Glutamatergic neuron (in vitro differentiated cells): ENCODE results near the gene BCKDK. TPM values are rescaled to one million over a fixed set of nuclear protein-coding genes. Genes with fewer than 3 reads are reported as not detected.

Experiments
- DNase-seq: peaks from one replicate; pipeline ENCODE4 v3.0.0; 2022
- H3K27ac Mint-ChIP-seq: one replicate; pipeline ENCODE4 v1.8.0; 2020; ENCODE audit warnings: mild to moderate bottlenecking, mixed read lengths, inconsistent platforms; ENCODE audit not compliant: unreplicated experiment
- H3K27me3 Mint-ChIP-seq: one replicate; pipeline ENCODE4 v1.8.0; 2020; ENCODE audit warnings: mild to moderate bottlenecking, moderate library complexity, mixed read lengths, inconsistent platforms; ENCODE audit not compliant: unreplicated experiment
- H3K36me3 Mint-ChIP-seq: one replicate; pipeline ENCODE4 v1.8.0; 2020; ENCODE audit warnings: mild to moderate bottlenecking, mixed read lengths, inconsistent platforms; ENCODE audit not compliant: unreplicated experiment
- H3K4me1 Mint-ChIP-seq: one replicate; pipeline ENCODE4 v1.8.0; 2020; ENCODE audit warnings: mild to moderate bottlenecking, low read depth, mixed read lengths, inconsistent platforms; ENCODE audit not compliant: unreplicated experiment
- H3K4me3 Mint-ChIP-seq: one replicate; pipeline ENCODE4 v1.8.0; 2020; ENCODE audit warnings: mild to moderate bottlenecking, mixed read lengths, inconsistent platforms; ENCODE audit not compliant: unreplicated experiment
- H3K9me3 Mint-ChIP-seq: one replicate; pipeline ENCODE4 v1.8.0; 2020; ENCODE audit warnings: mild to moderate bottlenecking, moderate library complexity, mixed read lengths, inconsistent platforms; ENCODE audit not compliant: unreplicated experiment
- CTCF ChIP-seq: fragments of 200-600 bp; sonication (generic); IDR thresholded peaks from one replicate; pipeline ENCODE4 v1.5.0; 2021; ENCODE audit not compliant: partially characterized antibody, unreplicated experiment
- total RNA-seq: library from RNA; stranded (reverse); fragmentation: NEBNext Ultra II Directional; extraction: Animal tissue kit (Norgen Biotek cat#: 25700); gene quantifications from one replicate; pipeline ENCODE4 v1.2.1, GENCODE V29; 2021; ENCODE audit not compliant: unreplicated experiment

The BCKDK gene
- total RNA-seq, 1 donor from 2014 or later = 62.4 TPM

- H3K4me3 Mint-ChIP-seq = no peak overlapping the region
- peaks cover 12% of the 10 kb centered on the region for H3K4me1 Mint-ChIP-seq
- peaks cover 12% of the 10 kb centered on the region for H3K9me3 Mint-ChIP-seq
- peaks cover 7% of the 10 kb centered on the region for H3K27me3 Mint-ChIP-seq
- no peak for DNase-seq
- H3K27ac Mint-ChIP-seq = no peak overlapping the region
- no peak for TF ChIP-seq CTCF
- no peaks in the 10 kb centered on the region for H3K36me3 Mint-ChIP-seq
Measured at GRCh38 chr16:31083081-31083480, 25.1 kb upstream of the BCKDK start.

GRCh38 chr16:31083556-31083955 is 24.6 kb upstream of the BCKDK start:
- TF ChIP-seq CTCF = no peak
- Mint-ChIP-seq H3K4me3 (no peak overlapping the region), H3K36me3 (no peaks in the 10 kb centered on the region), H3K9me3 (peaks cover 12% of the 10 kb centered on the region), H3K27me3 (peaks cover 7% of the 10 kb centered on the region), H3K27ac (no peak overlapping the region), H3K4me1 (peaks cover 12% of the 10 kb centered on the region)
- DNase-seq = no peak

GRCh38 chr16:31083981-31084380 is 24.2 kb upstream of the BCKDK start:
- TF ChIP-seq CTCF = no peak

GRCh38 chr16:31084584-31085302 is 23.4 kb upstream of the BCKDK start:
- no peak for TF ChIP-seq CTCF
- Mint-ChIP-seq H3K4me3 (no peak overlapping the region), H3K27me3 (peaks cover 7% of the 10 kb centered on the region), H3K36me3 (no peaks in the 10 kb centered on the region), H3K27ac (no peak overlapping the region), H3K4me1 (peaks cover 12% of the 10 kb centered on the region), H3K9me3 (peaks cover 9% of the 10 kb centered on the region)
- no peak for DNase-seq

More at GRCh38 chr16:31083981-31084380, 24.2 kb upstream of the BCKDK start:
- DNase-seq = no peak
- Mint-ChIP-seq H3K4me3 (no peak overlapping the region), H3K27ac (no peak overlapping the region), H3K9me3 (peaks cover 9% of the 10 kb centered on the region), H3K4me1 (peaks cover 12% of the 10 kb centered on the region), H3K27me3 (peaks cover 7% of the 10 kb centered on the region), H3K36me3 (no peaks in the 10 kb centered on the region)

GRCh38 chr16:31085411-31085810 is 22.8 kb upstream of the BCKDK start:
- DNase-seq = no peak
- Mint-ChIP-seq H3K4me3 (no peak overlapping the region), H3K27ac (no peak overlapping the region)

More at GRCh38 chr16:31085411-31085810, 22.8 kb upstream of the BCKDK start:
- no peaks in the 10 kb centered on the region for H3K36me3 Mint-ChIP-seq
- peaks cover 8% of the 10 kb centered on the region for H3K9me3 Mint-ChIP-seq
- TF ChIP-seq CTCF = no peak
- peaks cover 12% of the 10 kb centered on the region for H3K4me1 Mint-ChIP-seq
- peaks cover 7% of the 10 kb centered on the region for H3K27me3 Mint-ChIP-seq
